Stimulated activated CD8-positive, alpha-beta memory T cell treated with anti-CD3 and anti-CD28 coated beads, Interleukin-12 subunit alpha, Interleukin-12 subunit beta, amount 100 ng/mL, for 1 hour (primary cell): ENCODE measurements around the gene CP.

Experiments
- DNase-seq: peaks from one replicate; pipeline ENCODE4 v3.0.0-alpha.2; 2020; ENCODE audit warnings: low read depth

Gene CP

GRCh38 chr3:149186219-149186618 lies 35.4 kb downstream of the CP start:
- DNase-seq, result no peak

- no peak for DNase-seq
Measured at GRCh38 chr3:149181182-149181581, 40.4 kb downstream of the CP start.

- no peak for DNase-seq
Measured at GRCh38 chr3:149180057-149180573, 41.5 kb downstream of the CP start.

- no peak for DNase-seq
Measured at GRCh38 chr3:149179220-149179619, 42.4 kb downstream of the CP start.

- no peak for DNase-seq
Measured at GRCh38 chr3:149177122-149177521, 44.5 kb downstream of the CP start.

GRCh38 chr3:149174901-149175300 lies 46.7 kb downstream of the CP start:
- DNase-seq, result no peak

GRCh38 chr3:149170672-149171071 lies 51.0 kb downstream of the CP start:
- DNase-seq, result no peak

GRCh38 chr3:149167898-149168297 lies 53.7 kb downstream of the CP start:
- no peak for DNase-seq

- no peak for DNase-seq
Measured at GRCh38 chr3:149163066-149163465, 58.6 kb downstream of the CP start.

- DNase-seq, result no peak
Measured at GRCh38 chr3:149162007-149162406, 59.6 kb downstream of the CP start.

GRCh38 chr3:149160754-149161300 lies 60.8 kb downstream of the CP start:
- DNase-seq, result no peak

- no peak for DNase-seq
Measured at GRCh38 chr3:149153402-149153801, 68.2 kb downstream of the CP start.

GRCh38 chr3:149152420-149152819 lies 69.2 kb downstream of the CP start:
- no peak for DNase-seq

- DNase-seq, result no peak
Measured at GRCh38 chr3:149151843-149152242, 69.8 kb downstream of the CP start.

- DNase-seq, result no peak
Measured at GRCh38 chr3:149150436-149150835, 71.2 kb downstream of the CP start.

GRCh38 chr3:149145974-149146373 lies 75.7 kb downstream of the CP start:
- DNase-seq, result no peak

GRCh38 chr3:149145356-149145755 lies 76.3 kb downstream of the CP start:
- no peak for DNase-seq

GRCh38 chr3:149142682-149143081 lies 78.9 kb downstream of the CP start:
- no peak for DNase-seq

GRCh38 chr3:149134575-149134974 lies 87.1 kb downstream of the CP start:
- DNase-seq, result no peak

- no peak for DNase-seq
Measured at GRCh38 chr3:149131589-149131988, 90.0 kb downstream of the CP start.

- peak; percentile 66 for DNase-seq
Measured at GRCh38 chr3:149129326-149130205, 92.1 kb downstream of the CP start, which contains the start of gene HPS3. Gene HPS3 (plus strand): TSS chr3:149129638. CDS start chr3:149129724, 86 bp downstream.

- DNase-seq, result no peak
Measured at GRCh38 chr3:149128821-149129220, 92.8 kb downstream of the CP start.
